ENCODE data around the gene PIK3CB. TPM values are rescaled to one million over a fixed set of nuclear protein-coding genes. Genes with fewer than 3 reads are reported as not detected.
"Not testable (repeated sequence)": the region's sequence is repeated elsewhere in the genome, so short reads cannot be mapped to it uniquely, and the experiment has no call there.

The PIK3CB gene
- total RNA-seq, 2 donors from 2014 or later: 20.6 to 32.0 TPM

DNA sequence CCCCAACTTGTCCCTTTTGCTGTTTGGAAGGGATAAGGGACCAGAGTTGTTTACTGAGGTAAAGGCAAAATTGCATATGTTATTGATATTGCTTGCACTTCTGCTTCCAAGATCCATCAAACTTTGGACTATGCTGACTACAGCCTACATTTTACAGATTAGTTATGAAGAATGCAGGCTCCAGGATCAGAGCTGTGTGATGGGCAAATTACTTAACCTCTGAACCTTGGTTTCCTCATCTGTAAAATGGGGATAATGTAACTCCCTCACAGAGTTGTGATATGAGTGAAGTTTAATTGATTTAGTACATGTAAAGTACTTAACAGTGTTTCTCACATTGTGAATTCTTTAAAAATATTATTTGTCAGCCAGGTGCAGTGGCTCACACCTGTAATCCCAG, 210.2 kb downstream of the PIK3CB start:
- no peaks in the 10 kb centered on the region for H3K4me1 ChIP-seq (ENCODE audit: control insufficient read depth in 1 of 2, low read depth in 2 of 2)
- H3K27ac ChIP-seq: no peak overlapping the region
- TF ChIP-seq, protein P1, sequence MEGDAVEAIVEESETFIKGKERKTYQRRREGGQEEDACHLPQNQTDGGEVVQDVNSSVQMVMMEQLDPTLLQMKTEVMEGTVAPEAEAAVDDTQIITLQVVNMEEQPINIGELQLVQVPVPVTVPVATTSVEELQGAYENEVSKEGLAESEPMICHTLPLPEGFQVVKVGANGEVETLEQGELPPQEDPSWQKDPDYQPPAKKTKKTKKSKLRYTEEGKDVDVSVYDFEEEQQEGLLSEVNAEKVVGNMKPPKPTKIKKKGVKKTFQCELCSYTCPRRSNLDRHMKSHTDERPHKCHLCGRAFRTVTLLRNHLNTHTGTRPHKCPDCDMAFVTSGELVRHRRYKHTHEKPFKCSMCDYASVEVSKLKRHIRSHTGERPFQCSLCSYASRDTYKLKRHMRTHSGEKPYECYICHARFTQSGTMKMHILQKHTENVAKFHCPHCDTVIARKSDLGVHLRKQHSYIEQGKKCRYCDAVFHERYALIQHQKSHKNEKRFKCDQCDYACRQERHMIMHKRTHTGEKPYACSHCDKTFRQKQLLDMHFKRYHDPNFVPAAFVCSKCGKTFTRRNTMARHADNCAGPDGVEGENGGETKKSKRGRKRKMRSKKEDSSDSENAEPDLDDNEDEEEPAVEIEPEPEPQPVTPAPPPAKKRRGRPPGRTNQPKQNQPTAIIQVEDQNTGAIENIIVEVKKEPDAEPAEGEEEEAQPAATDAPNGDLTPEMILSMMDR (IDR thresholded peaks at IDR 0.05): no peak
- no peak overlapping the region for H3K4me3 ChIP-seq
- H3K9me3 ChIP-seq: no peaks in the 10 kb centered on the region
- peaks cover 2% of the 10 kb centered on the region for H3K36me3 ChIP-seq
- DNase-seq (ENCODE audit: low spot score) (no peak), ATAC-seq (ENCODE audit: insufficient number of reproducible peaks, low FRiP score, low read depth) (no peak)
- no peaks in the 10 kb centered on the region for H3K27me3 ChIP-seq (replicated peaks; ENCODE audit: insufficient read depth)

DNA sequence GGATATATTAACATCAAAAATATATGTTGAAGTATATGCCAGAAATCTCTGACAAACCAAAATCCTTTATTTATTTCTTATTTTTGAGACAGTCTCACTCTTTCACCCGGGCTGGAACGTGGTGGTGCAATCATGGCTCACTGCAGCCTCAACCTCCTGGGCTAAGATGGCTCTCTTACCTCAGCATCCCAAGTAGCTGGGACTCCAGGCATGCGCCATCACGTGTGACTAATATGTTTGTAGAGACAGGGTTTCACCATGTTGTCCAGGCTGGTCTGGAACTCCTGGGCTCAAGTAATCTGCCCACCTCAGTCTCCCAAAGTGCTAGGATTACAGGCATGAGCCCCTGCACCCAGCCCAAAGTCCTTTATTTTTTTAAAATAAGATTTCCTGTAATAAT, 214.3 kb downstream of the PIK3CB start:
- TF ChIP-seq, protein P1 (IDR thresholded peaks at IDR 0.05): no peak
- no peak overlapping the region for H3K4me3 ChIP-seq
- DNase-seq (ENCODE audit: low spot score) (no peak), ATAC-seq (ENCODE audit: insufficient number of reproducible peaks, low FRiP score, low read depth) (no peak)
- H3K9me3 ChIP-seq: no peaks in the 10 kb centered on the region
- no peaks in the 10 kb centered on the region for H3K4me1 ChIP-seq (ENCODE audit: control insufficient read depth in 1 of 2, low read depth in 2 of 2)
- H3K36me3 ChIP-seq: no peaks in the 10 kb centered on the region
- no peaks in the 10 kb centered on the region for H3K27me3 ChIP-seq (replicated peaks; ENCODE audit: insufficient read depth)
- no peak overlapping the region for H3K27ac ChIP-seq

DNA sequence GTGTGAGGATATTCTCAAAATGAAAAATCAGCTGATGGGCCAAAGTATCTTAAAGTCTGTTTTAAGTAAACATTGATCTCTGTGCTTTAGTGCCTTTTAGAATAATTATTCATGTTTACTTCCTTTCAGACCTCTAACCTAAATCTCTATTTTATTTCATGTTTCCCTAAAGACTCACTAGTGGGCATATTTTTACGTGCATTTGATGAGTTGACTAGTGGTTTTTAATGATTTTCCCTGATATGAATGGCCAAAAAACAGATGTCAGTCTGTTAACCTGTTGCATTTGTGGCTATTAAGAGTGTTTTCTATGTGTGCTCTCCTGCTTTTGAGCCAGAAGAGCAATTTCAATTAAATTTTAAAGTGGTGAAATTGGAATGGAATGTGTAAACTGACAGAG, 219.3 kb downstream of the PIK3CB start:
- TF ChIP-seq, protein P1 (IDR thresholded peaks at IDR 0.05): no peak
- no peak overlapping the region for H3K4me3 ChIP-seq
- DNase-seq (ENCODE audit: low spot score): no peak

DNA sequence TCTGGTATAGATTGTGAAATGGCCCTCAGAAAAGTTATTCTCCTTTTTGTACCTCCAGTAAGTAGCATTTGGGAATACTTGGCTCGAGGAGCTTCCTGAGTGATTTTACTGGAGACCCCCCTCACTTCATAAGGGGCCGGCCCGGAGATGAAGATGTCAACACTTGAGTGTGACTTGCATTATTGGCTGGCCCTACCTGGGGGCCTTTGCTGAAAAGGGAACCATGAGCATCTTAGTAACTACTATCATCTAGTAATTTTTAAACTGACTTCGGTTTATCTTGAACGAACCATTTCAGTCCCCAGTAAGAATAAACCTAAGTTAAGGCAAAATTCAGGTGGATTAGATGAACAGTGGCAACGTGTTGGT, 224.8 kb downstream of the PIK3CB start:
- DNase-seq (ENCODE audit: low spot score) (no peak), ATAC-seq (ENCODE audit: insufficient number of reproducible peaks, low FRiP score, low read depth) (no peak)
- Histone ChIP-seq H3K36me3 (no peaks in the 10 kb centered on the region), H3K4me3 (peak overlapping the region; percentile 89), H3K27me3 (replicated peaks; ENCODE audit: insufficient read depth) (no peaks in the 10 kb centered on the region), H3K4me1 (ENCODE audit: control insufficient read depth in 1 of 2, low read depth in 2 of 2) (peaks cover 0 to 15% of the 10 kb centered on the region in 2 donors), H3K27ac (peak overlapping the region; percentile 95 to 96), H3K9me3 (no peaks in the 10 kb centered on the region)
- TF ChIP-seq, protein P1 (IDR thresholded peaks at IDR 0.05): no peak

More for the DNA sequence above, 219.3 kb downstream of the PIK3CB start:
- no peaks in the 10 kb centered on the region for H3K4me1 ChIP-seq (ENCODE audit: control insufficient read depth in 1 of 2, low read depth in 2 of 2)
- no peak overlapping the region for H3K27ac ChIP-seq
- H3K9me3 ChIP-seq: no peaks in the 10 kb centered on the region
- no peaks in the 10 kb centered on the region for H3K27me3 ChIP-seq (replicated peaks; ENCODE audit: insufficient read depth)
- no peak for ATAC-seq (ENCODE audit: insufficient number of reproducible peaks, low FRiP score, low read depth)
- no peaks in the 10 kb centered on the region for H3K36me3 ChIP-seq

DNA sequence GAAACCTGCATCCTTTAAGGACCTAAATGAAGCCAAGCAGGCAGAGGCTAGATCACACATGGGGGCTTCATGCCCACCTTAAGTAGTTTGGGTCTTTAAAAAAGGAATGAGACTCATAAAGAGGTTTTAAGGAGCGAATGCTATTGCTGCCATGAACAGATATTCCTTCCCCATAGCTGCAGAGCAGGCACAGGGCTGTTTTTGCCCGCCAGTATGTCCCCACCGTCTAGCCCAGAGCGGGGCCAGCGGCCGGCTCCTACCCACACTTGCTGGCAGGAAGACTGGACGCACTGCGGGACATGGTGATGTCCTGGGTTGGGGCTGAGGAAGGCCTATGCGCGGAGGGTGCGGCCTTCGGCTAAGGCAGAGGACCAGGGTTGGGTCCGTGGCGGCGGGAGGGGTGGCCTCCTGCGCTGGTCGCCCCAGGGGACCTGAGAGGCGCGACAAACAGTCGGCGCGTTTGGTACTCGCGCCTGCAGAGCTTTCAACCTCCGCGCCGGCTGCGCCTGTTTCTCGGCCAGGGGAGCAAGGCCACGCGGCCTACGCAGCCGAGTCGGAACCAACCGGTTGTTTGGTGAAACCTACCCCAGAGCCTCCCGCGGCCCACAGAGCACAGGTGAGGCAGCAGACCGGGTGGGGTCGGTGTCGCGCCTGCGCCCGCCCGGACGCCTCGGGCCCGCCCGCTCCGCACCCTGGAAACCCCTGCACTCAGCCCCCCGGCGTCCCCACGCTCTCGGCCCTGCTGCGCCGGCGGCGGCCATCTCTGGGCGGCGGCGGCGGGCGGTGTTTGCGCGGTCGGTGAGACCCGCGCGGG, 226.2 kb downstream of the PIK3CB start, which contains the start of gene FAIM:
FAIM (plus strand) TSS at position 450 of the 814 bp plus-strand sequence. CDS start 10,956 bp downstream, outside the sequence.
- ATAC-seq (ENCODE audit: insufficient number of reproducible peaks, low FRiP score, low read depth) (peak; percentile 56), DNase-seq (ENCODE audit: low spot score) (no peak)
- peak within 1 kb of the TSS; percentile 95 to 96 for H3K27ac ChIP-seq
- no peaks in the 10 kb centered on the region for H3K36me3 ChIP-seq
- peaks cover 0 to 15% of the 10 kb centered on the region in 2 donors for H3K4me1 ChIP-seq (ENCODE audit: control insufficient read depth in 1 of 2, low read depth in 2 of 2)
- peak within 1 kb of the TSS; percentile 89 for H3K4me3 ChIP-seq
- H3K27me3 ChIP-seq (replicated peaks; ENCODE audit: insufficient read depth): no peaks in the 10 kb centered on the region
- TF ChIP-seq, protein P1 (IDR thresholded peaks at IDR 0.05): no peak
- H3K9me3 ChIP-seq: no peaks in the 10 kb centered on the region

DNA sequence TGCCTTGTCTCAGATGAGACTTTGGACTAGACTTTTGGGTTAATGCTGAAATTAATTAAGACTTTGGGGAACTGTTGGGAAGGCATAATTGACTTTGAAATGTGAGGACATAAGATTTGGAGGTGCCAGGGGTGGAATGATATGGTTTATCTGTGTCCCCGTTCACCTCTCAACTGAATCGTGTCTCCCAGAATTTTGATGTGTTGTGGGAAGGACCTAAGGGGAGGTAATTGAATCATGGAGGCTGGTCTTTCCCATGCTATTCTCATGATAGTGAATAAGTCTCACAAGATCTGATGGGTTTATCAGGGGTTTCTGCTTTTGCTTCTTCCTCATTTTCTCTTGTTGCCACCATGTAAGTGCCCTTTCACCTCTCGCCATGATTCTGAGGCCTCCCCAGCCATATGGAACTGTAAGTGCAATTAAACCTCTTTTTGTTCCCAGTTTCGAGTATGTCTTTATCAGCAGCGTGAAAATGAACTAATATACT, 230.6 kb downstream of the PIK3CB start:
- H3K27ac ChIP-seq; H3K27me3 ChIP-seq (replicated peaks; ENCODE audit: insufficient read depth); H3K9me3 ChIP-seq; H3K4me3 ChIP-seq; H3K36me3 ChIP-seq; DNase-seq (ENCODE audit: low spot score); ATAC-seq (ENCODE audit: insufficient number of reproducible peaks, low FRiP score, low read depth): not testable (repeated sequence)
- peaks cover 0 to 12% of the 10 kb centered on the region in 2 donors for H3K4me1 ChIP-seq (ENCODE audit: control insufficient read depth in 1 of 2, low read depth in 2 of 2)

Data from thoracic aorta (tissue), 2 donors.